Stimulated activated CD8-positive, alpha-beta memory T cell treated with anti-CD3 and anti-CD28 coated beads, Interleukin-4, amount 100 ng/mL, for 1 hour (primary cell): ENCODE data around the gene NDFIP2.

Experiments
- DNase-seq, 2 donors: peaks; one replicate each; pipeline ENCODE4 v3.0.0-alpha.2; 2020; ENCODE audit warnings: low read depth in 2 of 2, low spot score in 1 of 2

Gene NDFIP2

GRCh38 chr13:79492918-79493594, 12.1 kb downstream of the NDFIP2 start:
- DNase-seq = no peak

DNA sequence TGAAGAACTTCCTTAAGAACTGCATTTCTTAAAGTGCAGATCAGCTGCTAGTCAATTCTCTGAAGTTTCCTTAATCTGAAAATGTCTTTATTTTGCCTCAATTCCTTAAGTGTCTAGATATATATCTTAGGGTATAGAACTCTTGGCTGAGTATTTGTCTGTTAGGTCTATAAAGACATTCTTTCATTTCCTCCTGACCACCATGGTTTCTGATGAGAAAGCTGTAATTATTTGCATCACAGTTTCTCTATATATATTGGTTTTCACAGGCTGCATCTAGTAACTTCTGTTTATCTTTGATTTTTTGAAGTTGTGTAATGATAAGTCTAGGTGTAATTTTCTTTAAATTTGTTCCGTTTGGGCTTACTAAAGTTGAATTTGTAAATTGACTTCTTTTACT, 15.2 kb downstream of the NDFIP2 start:
- DNase-seq = no peak

DNA sequence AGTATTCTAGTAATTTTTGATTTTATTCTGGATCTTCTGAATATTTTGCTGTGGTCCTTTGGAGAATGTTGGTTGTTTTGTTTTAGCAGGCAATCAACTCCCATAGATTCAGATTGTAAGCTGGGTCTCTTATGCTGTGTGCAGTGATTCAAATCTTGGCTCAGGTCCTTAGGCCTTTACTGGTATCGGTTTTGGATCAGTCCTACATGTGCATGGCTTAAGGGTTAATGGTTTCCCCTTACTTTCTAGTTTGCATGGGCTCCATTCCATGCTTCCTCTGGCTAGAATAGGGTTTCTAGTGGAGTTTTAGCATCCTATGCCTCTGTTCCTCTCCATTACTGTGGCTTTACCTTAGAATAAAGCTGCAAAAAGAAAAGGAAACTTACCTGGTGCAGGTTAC, 16.1 kb downstream of the NDFIP2 start:
- no peak for DNase-seq

- no peak for DNase-seq
These were observed 16.9 kb downstream of the NDFIP2 start for GRCh38 chr13:79497852-79498251.

GRCh38 chr13:79500829-79501228, 19.9 kb downstream of the NDFIP2 start:
- no peak for DNase-seq

GRCh38 chr13:79501538-79502232, 20.7 kb downstream of the NDFIP2 start:
- no peak for DNase-seq

DNA sequence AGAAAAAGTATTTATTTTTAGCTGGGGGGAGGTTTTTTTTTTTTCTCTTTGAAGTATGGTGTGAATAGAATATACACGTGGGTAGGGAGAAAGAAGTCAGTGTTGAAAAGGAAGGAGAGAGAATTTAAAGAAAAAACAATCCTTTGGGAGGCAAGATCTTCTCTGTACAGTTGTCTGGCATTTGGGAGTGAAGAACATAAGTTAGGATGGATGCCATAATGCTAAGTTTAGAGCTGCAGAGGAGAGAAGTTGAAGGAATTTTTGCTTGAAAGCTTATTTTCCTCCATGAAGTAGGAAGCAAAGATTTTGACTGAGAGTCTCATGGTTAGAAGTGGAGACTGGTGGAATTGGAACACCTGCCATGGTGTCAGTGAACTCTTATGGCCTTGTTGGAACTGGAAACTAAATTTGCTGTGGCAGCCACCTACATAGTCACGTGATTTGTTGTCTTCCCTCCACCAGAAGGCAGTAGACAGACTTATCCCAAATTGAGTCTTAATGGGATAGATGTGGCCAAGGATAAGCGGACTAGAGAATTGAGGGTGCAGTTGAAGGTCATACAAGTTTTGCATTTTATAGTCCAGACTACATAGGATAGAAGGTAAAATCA, 22.0 kb downstream of the NDFIP2 start:
- no peak for DNase-seq

GRCh38 chr13:79503473-79504017, 22.6 kb downstream of the NDFIP2 start:
- DNase-seq = no peak

- no peak for DNase-seq
These were observed 27.4 kb downstream of the NDFIP2 start for GRCh38 chr13:79508224-79508961.

GRCh38 chr13:79511611-79512010, 30.7 kb downstream of the NDFIP2 start:
- no peak for DNase-seq

DNA sequence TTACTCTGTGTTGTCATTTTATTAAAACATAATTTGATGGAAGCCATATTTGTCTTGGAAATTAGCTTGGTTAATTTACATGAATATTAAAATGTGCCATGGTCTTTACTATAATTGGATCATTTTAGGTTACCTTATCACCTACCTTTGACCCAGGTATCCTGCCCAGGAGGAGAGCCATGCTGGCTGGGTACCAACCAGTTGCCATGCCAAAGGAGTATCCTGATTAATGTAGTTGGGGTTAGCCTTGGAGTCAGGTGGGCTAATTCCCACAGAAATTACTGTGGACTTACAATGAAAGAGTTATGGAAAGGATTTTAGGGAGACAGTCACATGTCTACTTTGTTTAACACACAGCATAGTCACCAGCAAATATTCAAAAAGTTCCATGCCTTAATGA, 32.0 kb downstream of the NDFIP2 start:
- no peak for DNase-seq

DNA sequence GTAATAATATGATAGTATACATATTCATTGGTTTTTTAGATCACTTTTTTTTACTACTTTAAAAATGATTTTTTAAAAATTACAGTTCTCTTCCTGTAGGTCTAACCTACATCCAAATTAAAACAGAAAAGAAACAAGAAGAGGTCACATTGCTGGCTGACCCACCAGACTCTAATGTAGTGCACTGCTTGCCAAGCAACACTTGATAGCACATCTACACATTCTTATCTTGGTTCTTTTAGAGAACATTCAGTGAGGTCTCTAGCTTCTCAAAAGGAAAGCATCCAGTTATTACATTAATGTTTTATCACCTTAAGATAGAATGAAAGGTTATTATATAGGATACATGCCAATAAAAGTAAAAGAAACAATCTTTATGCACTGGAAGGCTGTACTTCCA, 35.6 kb downstream of the NDFIP2 start:
- no peak for DNase-seq

GRCh38 chr13:79519255-79519654, 38.3 kb downstream of the NDFIP2 start:
- DNase-seq = no peak

DNA sequence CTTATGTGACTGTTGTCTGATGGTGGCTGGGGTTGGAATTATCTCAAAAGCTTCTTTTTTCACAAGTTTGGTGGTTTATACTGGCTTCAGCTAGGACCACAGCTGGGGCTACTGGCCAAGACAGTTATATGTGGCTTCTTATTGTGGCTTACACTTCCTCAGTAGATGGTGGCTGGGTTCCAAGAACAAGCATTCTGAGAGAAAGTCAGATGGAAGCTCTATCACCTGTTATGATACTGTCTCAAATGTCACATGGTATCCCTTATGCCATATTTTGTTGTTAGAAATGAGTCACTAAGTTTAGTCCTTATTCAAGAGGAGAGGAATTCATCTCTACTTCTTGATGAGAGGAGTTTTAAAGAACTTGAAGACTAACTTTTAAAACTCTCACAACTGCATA, 41.6 kb downstream of the NDFIP2 start:
- no peak for DNase-seq

DNA sequence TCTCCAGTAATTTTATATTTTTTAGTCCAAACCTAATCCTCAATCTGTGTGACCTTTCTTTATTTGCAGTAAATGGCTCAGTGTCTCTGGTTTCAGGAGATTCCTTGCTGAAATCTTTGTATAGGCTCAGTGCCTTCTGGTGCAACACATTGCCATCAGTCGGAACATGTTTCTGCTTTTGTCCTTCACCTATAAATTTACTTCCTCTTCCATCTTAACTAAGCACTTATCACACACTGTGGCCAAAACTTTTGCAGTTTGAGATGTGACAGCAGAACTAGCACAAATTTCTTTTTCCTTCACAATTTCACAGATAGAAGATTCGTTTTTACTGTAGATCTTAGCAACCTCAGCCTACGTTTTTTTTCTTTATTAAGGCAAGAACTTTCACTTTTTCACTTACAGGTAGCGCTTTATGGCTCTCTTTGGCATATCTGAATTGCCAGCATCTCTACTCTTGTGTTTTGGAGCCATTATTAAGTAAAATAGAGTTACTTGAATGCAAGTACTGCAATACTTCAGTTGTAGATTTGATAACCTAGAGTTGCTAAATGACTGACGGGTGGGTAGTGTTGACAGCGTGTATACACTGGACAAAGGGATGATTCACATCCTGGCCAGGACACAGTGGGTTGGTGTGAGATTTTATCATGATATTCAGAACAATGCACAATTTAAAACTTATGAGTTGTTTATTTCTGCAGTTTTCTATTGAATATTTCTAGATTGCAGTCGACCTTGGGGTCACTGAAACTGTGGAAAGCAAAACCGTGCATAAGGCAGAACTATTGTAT, 44.3 kb downstream of the NDFIP2 start:
- DNase-seq = no peak

DNA sequence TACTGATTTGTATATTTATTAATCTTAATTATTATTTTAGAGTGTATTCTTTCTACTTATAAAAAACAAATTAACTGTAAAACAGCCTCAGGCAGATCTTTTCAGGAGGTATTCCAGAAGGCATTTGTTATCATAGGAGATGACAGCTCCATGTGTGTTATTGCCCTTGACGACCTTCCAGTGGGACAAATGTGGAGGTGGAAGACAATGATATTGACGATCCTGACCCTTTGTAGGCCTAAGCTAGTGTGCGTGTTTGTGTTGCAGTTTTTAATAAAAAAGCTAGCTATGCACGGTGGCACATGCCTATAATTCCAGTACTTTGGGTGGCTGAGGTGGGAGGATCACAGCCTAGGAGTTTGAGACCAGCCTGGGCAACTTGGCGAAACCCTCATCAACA, 46.7 kb downstream of the NDFIP2 start:
- no peak for DNase-seq

GRCh38 chr13:79528356-79528755, 47.4 kb downstream of the NDFIP2 start:
- DNase-seq = no peak

DNA sequence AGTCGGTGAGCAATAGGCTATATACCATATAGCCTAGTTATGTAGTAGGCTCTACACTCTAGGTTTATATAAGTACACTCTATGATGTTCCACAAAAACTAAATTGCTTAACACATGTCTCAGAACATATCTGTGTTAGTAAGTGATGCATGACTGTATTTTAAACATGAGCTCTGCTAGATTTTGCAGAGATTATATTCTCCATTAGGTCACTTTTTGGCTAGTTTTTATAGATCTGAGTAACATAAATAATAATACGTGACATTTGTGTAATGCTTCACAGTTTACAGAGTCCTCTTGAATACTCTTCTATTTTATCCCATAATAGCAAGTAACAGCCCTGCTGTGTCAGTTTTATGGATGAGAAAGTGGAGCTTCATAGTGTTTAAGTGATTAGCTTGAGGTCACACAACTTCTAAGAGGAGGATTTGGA, 47.8 kb downstream of the NDFIP2 start:
- DNase-seq = no peak

GRCh38 chr13:79529817-79530216, 48.9 kb downstream of the NDFIP2 start:
- DNase-seq = no peak

GRCh38 chr13:79530270-79530669, 49.3 kb downstream of the NDFIP2 start:
- no peak for DNase-seq
